Measurements from ENCODE around the gene CAPN7. TPM values are rescaled to one million over a fixed set of nuclear protein-coding genes. Genes with fewer than 3 reads are reported as not detected.

Gene CAPN7
- total RNA-seq, 1 donor from 2014 or later = 57.7 TPM

DNA sequence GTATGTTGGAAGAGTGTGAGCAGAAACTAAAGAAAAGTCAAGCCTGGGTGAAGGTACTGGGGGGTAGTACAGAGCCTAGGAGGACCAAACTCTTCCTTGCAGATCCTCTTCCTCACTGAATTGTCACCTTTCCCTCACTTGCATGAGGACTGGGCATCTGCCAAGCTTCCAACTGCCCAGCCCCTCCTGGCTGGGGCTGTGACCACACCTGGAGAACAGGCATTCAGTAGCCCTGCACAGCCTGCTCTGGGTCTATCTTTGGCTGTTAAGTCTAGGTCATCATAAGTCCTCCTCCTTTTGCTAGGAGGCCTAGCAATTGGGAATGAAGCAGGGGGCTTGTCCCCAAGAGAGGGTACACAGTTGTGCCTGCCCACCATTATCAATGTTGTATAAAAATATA lies 55.2 kb downstream of the CAPN7 start:
- H3K4me1 Mint-ChIP-seq = no peaks in the 10 kb centered on the region
- peaks cover 30% of the 10 kb centered on the region for H3K36me3 Mint-ChIP-seq
- Histone ChIP-seq H3K4me1 (no peaks in the 10 kb centered on the region), H4K20me1 (ENCODE audit: low read depth) (no peaks in the 10 kb centered on the region), H2AFZ (replicated peaks) (no peak overlapping the region), H3K4me3 (no peak overlapping the region), H3K79me2 (ENCODE audit: low read depth) (no peaks in the 10 kb centered on the region), H3K4me2 (no peak overlapping the region), H3K9ac (no peak overlapping the region), H3K9me3 (ENCODE audit: low read depth) (no peaks in the 10 kb centered on the region), H3K36me3 (no peaks in the 10 kb centered on the region), H3F3A (ENCODE audit: low read depth) (no peaks in the 10 kb centered on the region), H3K27ac (no peak overlapping the region), H3K27me3 (no peaks in the 10 kb centered on the region)
- H3K4me3 Mint-ChIP-seq = no peak overlapping the region
- no peak for DNase-seq (ENCODE audit: low spot score)
- no peak overlapping the region for H3K27ac Mint-ChIP-seq
- TF ChIP-seq EZH2 (IDR thresholded peaks at IDR 0.05) (no peak), CTCF (IDR thresholded peaks at IDR 0.05) (no peak), EZH2phosphoT487 (IDR thresholded peaks at IDR 0.05) (no peak)
- no peaks in the 10 kb centered on the region for H3K9me3 Mint-ChIP-seq
- peaks cover 5% of the 10 kb centered on the region for H3K27me3 Mint-ChIP-seq (ENCODE audit: insufficient read depth, low read depth)

DNA sequence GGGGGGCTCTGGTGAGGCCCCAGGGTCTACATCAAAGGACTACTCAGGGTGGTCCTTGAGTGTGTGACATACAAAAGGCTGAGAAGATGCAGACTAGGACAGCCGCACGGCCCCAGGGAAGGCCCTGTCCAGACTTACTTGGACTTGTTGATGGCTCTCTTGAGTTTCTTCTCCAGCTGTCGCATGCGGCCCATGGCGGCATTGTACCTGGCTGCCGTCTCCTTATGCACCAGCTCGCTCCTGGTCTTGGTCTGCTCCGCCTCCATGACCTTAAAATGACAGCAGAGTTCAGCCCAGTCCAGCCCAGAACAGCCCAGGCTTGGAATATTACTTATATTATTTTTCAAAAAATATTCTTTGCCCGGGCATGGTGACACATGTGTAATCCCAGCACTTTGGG lies 56.0 kb downstream of the CAPN7 start:
- H3K9ac ChIP-seq = no peak overlapping the region
- no peak for DNase-seq (ENCODE audit: low spot score)
- peaks cover 5% of the 10 kb centered on the region for H3K27me3 Mint-ChIP-seq (ENCODE audit: insufficient read depth, low read depth)
- TF ChIP-seq EZH2phosphoT487 (IDR thresholded peaks at IDR 0.05) (no peak), CTCF (IDR thresholded peaks at IDR 0.05) (no peak), EZH2 (IDR thresholded peaks at IDR 0.05) (no peak)
- no peaks in the 10 kb centered on the region for H3K9me3 Mint-ChIP-seq
- H4K20me1 ChIP-seq (ENCODE audit: low read depth) = no peaks in the 10 kb centered on the region
- no peak overlapping the region for H3K4me3 Mint-ChIP-seq
- H3K27ac ChIP-seq = no peak overlapping the region
- no peaks in the 10 kb centered on the region for H3K4me1 Mint-ChIP-seq
- peaks cover 30% of the 10 kb centered on the region for H3K36me3 Mint-ChIP-seq
- H3K4me1 ChIP-seq = no peaks in the 10 kb centered on the region
- H3K27me3 ChIP-seq = no peaks in the 10 kb centered on the region
- H3K79me2 ChIP-seq (ENCODE audit: low read depth) = no peaks in the 10 kb centered on the region
- H2AFZ ChIP-seq (replicated peaks) = no peak overlapping the region
- H3K4me3 ChIP-seq = no peak overlapping the region
- H3K9me3 ChIP-seq (ENCODE audit: low read depth) = no peaks in the 10 kb centered on the region
- H3F3A ChIP-seq (ENCODE audit: low read depth) = no peaks in the 10 kb centered on the region
- no peak overlapping the region for H3K4me2 ChIP-seq
- H3K27ac Mint-ChIP-seq = no peak overlapping the region
- no peaks in the 10 kb centered on the region for H3K36me3 ChIP-seq

DNA sequence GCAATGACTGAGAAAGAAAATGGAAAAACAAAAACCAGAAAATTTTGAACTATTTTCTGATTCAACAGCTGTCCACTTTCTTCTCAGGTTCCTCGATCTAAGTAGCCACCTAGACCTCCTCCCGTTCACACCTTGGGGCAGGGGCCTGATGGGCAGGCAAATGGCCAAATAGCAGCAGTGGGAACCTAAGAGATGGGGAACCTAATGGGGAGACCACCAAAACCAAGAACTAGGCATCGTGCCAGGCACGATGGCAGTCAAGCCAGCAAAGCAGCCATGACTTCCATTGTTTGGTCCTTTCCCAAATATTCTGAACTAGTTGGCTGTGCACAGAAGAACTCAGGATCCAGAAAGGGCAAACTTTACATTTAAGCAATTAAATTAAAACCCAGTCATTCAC lies 57.1 kb downstream of the CAPN7 start:
- Histone ChIP-seq H3K9ac (no peak overlapping the region), H3K4me1 (no peaks in the 10 kb centered on the region), H4K20me1 (ENCODE audit: low read depth) (no peaks in the 10 kb centered on the region), H3K27me3 (no peaks in the 10 kb centered on the region), H3K27ac (no peak overlapping the region), H3F3A (ENCODE audit: low read depth) (no peaks in the 10 kb centered on the region), H3K9me3 (ENCODE audit: low read depth) (no peaks in the 10 kb centered on the region), H3K4me2 (no peak overlapping the region), H3K36me3 (no peaks in the 10 kb centered on the region), H2AFZ (replicated peaks) (no peak overlapping the region), H3K4me3 (no peak overlapping the region), H3K79me2 (ENCODE audit: low read depth) (no peaks in the 10 kb centered on the region)
- no peaks in the 10 kb centered on the region for H3K4me1 Mint-ChIP-seq
- H3K27me3 Mint-ChIP-seq (ENCODE audit: insufficient read depth, low read depth) = peaks cover 3% of the 10 kb centered on the region
- H3K27ac Mint-ChIP-seq = no peak overlapping the region
- no peaks in the 10 kb centered on the region for H3K9me3 Mint-ChIP-seq
- H3K36me3 Mint-ChIP-seq = peaks cover 20% of the 10 kb centered on the region
- TF ChIP-seq EZH2phosphoT487 (IDR thresholded peaks at IDR 0.05) (no peak), EZH2 (IDR thresholded peaks at IDR 0.05) (no peak), CTCF (IDR thresholded peaks at IDR 0.05) (no peak)
- no peak overlapping the region for H3K4me3 Mint-ChIP-seq
- no peak for DNase-seq (ENCODE audit: low spot score)
